Fibroblast of mammary gland (primary cell): ENCODE results near the gene SHROOM4.
A peak's percentile ranks its signal among the peaks of the same experiment; 100 is the strongest.

Experiments
- DNase-seq: peaks from one replicate; pipeline ENCODE4 v3.0.0-alpha.2; 2010; ENCODE audit warnings: low read depth
- H3K4me3 ChIP-seq: 2 replicates; pipeline ENCODE4 v1.5.1; 2011; ENCODE audit warnings: low read depth, mild to moderate bottlenecking, low read length, moderate library complexity; ENCODE audit not compliant: control insufficient read depth
- CTCF ChIP-seq: conservative IDR thresholded peaks from 2 replicates; pipeline ENCODE4 v1.5.1; 2011; ENCODE audit warnings: low read depth, low read length, inconsistent platforms; ENCODE audit not compliant: control insufficient read depth, insufficient read depth

The SHROOM4 gene

GRCh38 chrX:50770702-50771101, 43.3 kb downstream of the SHROOM4 start:
- no peak for DNase-seq
- TF ChIP-seq CTCF = no peak
- no peak overlapping the region for H3K4me3 ChIP-seq

GRCh38 chrX:50769389-50770063, 44.5 kb downstream of the SHROOM4 start:
- no peak for TF ChIP-seq CTCF
- H3K4me3 ChIP-seq = no peak overlapping the region
- no peak for DNase-seq

GRCh38 chrX:50768801-50769200, 45.2 kb downstream of the SHROOM4 start:
- no peak for DNase-seq
- TF ChIP-seq CTCF = no peak
- no peak overlapping the region for H3K4me3 ChIP-seq

- H3K4me3 ChIP-seq = no peak overlapping the region
- no peak for TF ChIP-seq CTCF
- no peak for DNase-seq
Observed at GRCh38 chrX:50765986-50766385, 48.0 kb downstream of the SHROOM4 start.

GRCh38 chrX:50762578-50762977, 51.4 kb downstream of the SHROOM4 start:
- no peak for TF ChIP-seq CTCF
- peak; percentile 9 for DNase-seq
- H3K4me3 ChIP-seq = no peak overlapping the region

- H3K4me3 ChIP-seq = no peak overlapping the region
- no peak for TF ChIP-seq CTCF
- DNase-seq = no peak
Observed at GRCh38 chrX:50756276-50756675, 57.7 kb downstream of the SHROOM4 start.

GRCh38 chrX:50751091-50751490, 62.9 kb downstream of the SHROOM4 start:
- DNase-seq = no peak
- TF ChIP-seq CTCF = no peak
- no peak overlapping the region for H3K4me3 ChIP-seq
